ENCODE data around the gene RSRC1. TPM values are rescaled to one million over a fixed set of nuclear protein-coding genes. Genes with fewer than 3 reads are reported as not detected.

RSRC1 gene
- total RNA-seq, 3 donors from 2014 or later: 53.1 to 101 (median 59.3) TPM

GRCh38 chr3:158479051-158479450, 369.2 kb downstream of the RSRC1 start:
- intact Hi-C loops (cut with DNase I; ENCODE audit: low total_unique reads): no loop called here
- H3K27ac ChIP-seq: no peak overlapping the region
- no peak for DNase-seq (ENCODE audit: low spot score in 2 of 2)
- no peaks in the 10 kb centered on the region for H3K4me1 ChIP-seq
- TF ChIP-seq POLR2AphosphoS5 (IDR thresholded peaks at IDR 0.05): no peak
- no peaks in the 10 kb centered on the region for H3K27me3 ChIP-seq
- H3K9me3 ChIP-seq: no peaks in the 10 kb centered on the region
- H3K36me3 ChIP-seq: no peaks in the 10 kb centered on the region
- H3K4me3 ChIP-seq: no peak overlapping the region

GRCh38 chr3:158483701-158484235, 373.9 kb downstream of the RSRC1 start:
- H3K27me3 ChIP-seq: no peaks in the 10 kb centered on the region
- intact Hi-C loops (cut with DNase I; ENCODE audit: low total_unique reads): no loop called here
- no peak for DNase-seq (ENCODE audit: low spot score in 2 of 2)
- H3K36me3 ChIP-seq: no peaks in the 10 kb centered on the region
- H3K27ac ChIP-seq: no peak overlapping the region
- TF ChIP-seq POLR2A (IDR thresholded peaks at IDR 0.05) (no peak), POLR2AphosphoS5 (IDR thresholded peaks at IDR 0.05) (no peak), CTCF (IDR thresholded peaks at IDR 0.05) (no peak)
- H3K4me3 ChIP-seq: no peak overlapping the region
- no peaks in the 10 kb centered on the region for H3K9me3 ChIP-seq
- H3K4me1 ChIP-seq: no peaks in the 10 kb centered on the region

GRCh38 chr3:158486200-158486599, 376.3 kb downstream of the RSRC1 start:
- no peaks in the 10 kb centered on the region for H3K27me3 ChIP-seq
- no peaks in the 10 kb centered on the region for H3K4me1 ChIP-seq
- H3K9me3 ChIP-seq: no peaks in the 10 kb centered on the region
- H3K36me3 ChIP-seq: no peaks in the 10 kb centered on the region
- no peak overlapping the region for H3K4me3 ChIP-seq
- intact Hi-C loops (cut with DNase I; ENCODE audit: low total_unique reads): no loop called here
- H3K27ac ChIP-seq: no peak overlapping the region
- TF ChIP-seq POLR2AphosphoS5 (IDR thresholded peaks at IDR 0.05) (no peak), CTCF (IDR thresholded peaks at IDR 0.05) (no peak)
- no peak for DNase-seq (ENCODE audit: low spot score in 2 of 2)

GRCh38 chr3:158488670-158489069, 378.8 kb downstream of the RSRC1 start:
- no peaks in the 10 kb centered on the region for H3K36me3 ChIP-seq
- H3K4me1 ChIP-seq: no peaks in the 10 kb centered on the region
- no peak overlapping the region for H3K4me3 ChIP-seq
- no peak for TF ChIP-seq CTCF (IDR thresholded peaks at IDR 0.05)
- TF ChIP-seq POLR2AphosphoS5 (IDR thresholded peaks at IDR 0.05): no peak
- TF ChIP-seq POLR2A (IDR thresholded peaks at IDR 0.05): no peak
- H3K9me3 ChIP-seq: no peaks in the 10 kb centered on the region
- no peak overlapping the region for H3K27ac ChIP-seq
- H3K27me3 ChIP-seq: no peaks in the 10 kb centered on the region
- intact Hi-C loops (cut with DNase I; ENCODE audit: low total_unique reads): no loop called here
- no peak for DNase-seq (ENCODE audit: low spot score in 2 of 2)

- TF ChIP-seq POLR2A (IDR thresholded peaks at IDR 0.05): no peak
- TF ChIP-seq POLR2AphosphoS5 (IDR thresholded peaks at IDR 0.05): no peak
- no peak for TF ChIP-seq CTCF (IDR thresholded peaks at IDR 0.05)
- H3K36me3 ChIP-seq: no peaks in the 10 kb centered on the region
- intact Hi-C loops (cut with DNase I; ENCODE audit: low total_unique reads): no loop called here
- no peak overlapping the region for H3K27ac ChIP-seq
- H3K9me3 ChIP-seq: no peaks in the 10 kb centered on the region
- no peak for DNase-seq (ENCODE audit: low spot score in 2 of 2)
- H3K4me1 ChIP-seq: no peaks in the 10 kb centered on the region
- H3K4me3 ChIP-seq: no peak overlapping the region
- H3K27me3 ChIP-seq: no peaks in the 10 kb centered on the region
Measured at GRCh38 chr3:158489181-158489580, 379.3 kb downstream of the RSRC1 start.

- no peaks in the 10 kb centered on the region for H3K27me3 ChIP-seq
- intact Hi-C loops (cut with DNase I; ENCODE audit: low total_unique reads): no loop called here
Measured at GRCh38 chr3:158491968-158492367, 382.1 kb downstream of the RSRC1 start.

More at GRCh38 chr3:158491968-158492367, 382.1 kb downstream of the RSRC1 start:
- H3K36me3 ChIP-seq: no peaks in the 10 kb centered on the region
- H3K27ac ChIP-seq: no peak overlapping the region
- H3K4me1 ChIP-seq: no peaks in the 10 kb centered on the region
- DNase-seq (ENCODE audit: low spot score in 2 of 2): no peak
- no peak overlapping the region for H3K4me3 ChIP-seq
- no peaks in the 10 kb centered on the region for H3K9me3 ChIP-seq
- TF ChIP-seq POLR2A (IDR thresholded peaks at IDR 0.05) (no peak), POLR2AphosphoS5 (IDR thresholded peaks at IDR 0.05) (no peak), CTCF (IDR thresholded peaks at IDR 0.05) (no peak)
